Pancreas (tissue), 10 donors: ENCODE results near the gene NRXN2. TPM values are rescaled to one million over a fixed set of nuclear protein-coding genes. Genes with fewer than 3 reads are reported as not detected.

ENCODE experiments used
- ATAC-seq, 4 donors: fragments of 200-7000 bp; cut with Tn5 transposase; one replicate each; pipeline versions ENCODE4 v1.8.0 to v1.9.1; 2020; ENCODE audit warnings: mild to moderate bottlenecking in 4 of 4, moderate library complexity in 4 of 4
- DNase-seq, 6 donors: peaks; one replicate each; pipeline ENCODE4 v3.0.0-alpha.2; 2020
- FAIRE-seq: peaks from 2 replicates; lab custom pipeline; 2012; peaks lifted over from hg19 to GRCh38; lab: Jason Lieb, UNC
- H3K27ac ChIP-seq, 4 donors: fragments of 200-600 bp; sonication (generic); 1 replicate in 3 of 4; 2 replicates in 1 of 4; pipeline versions ENCODE4 v1.5.0 to v1.8.0; 2020
- H3K27me3 ChIP-seq, 4 donors: fragments of 200-600 bp; one replicate each; pipeline ENCODE4 v1.8.0; 2021
- H3K36me3 ChIP-seq, 3 donors: fragments of 200-600 bp; sonication (generic) in 1 of 3; one replicate each; pipeline versions ENCODE4 v1.5.0 to v1.8.0; 2020 to 2021
- H3K4me1 ChIP-seq, 3 donors: fragments of 200-600 bp; one replicate each; pipeline ENCODE4 v1.8.0; 2021
- H3K4me3 ChIP-seq, 4 donors: fragments of 200-600 bp; sonication (generic) in 2 of 4; one replicate each; pipeline versions ENCODE4 v1.5.0 to v1.8.0; 2020 to 2021
- H3K9me3 ChIP-seq, 4 donors: fragments of 200-600 bp; one replicate each; pipeline ENCODE4 v1.8.0; 2021
- CTCF ChIP-seq, 4 donors: fragments of 200-600 bp; sonication (generic) in 3 of 4; IDR thresholded peaks; one replicate each; pipeline versions ENCODE4 v1.5.0 to v1.8.0; 2021; ENCODE audit warnings: antibody characterized with exemption in 4 of 4
- whole genome bisulfite sequencing, 2 donors: extraction: QIAGEN DNeasy Blood & Tissue Kit; methylation state at CpG; one replicate each; pipeline ENCODE4 v1.1.7; 2013; 5-methylcytosine and 5-hydroxymethylcytosine counted together
- intact Hi-C, 3 donors: fragments of 100-400 bp; cut with DNase I; formaldehyde crosslinking; loops; one replicate each; pipeline versions ENCODE4 v1.11.1 to v1.14.2; 2022
- polyA plus RNA-seq, 2 donors: library from polyadenylated mRNA; stranded (reverse); fragments of 200-250 nt; gene quantifications; one replicate each; pipeline ENCODE4 v1.2.3, GENCODE V29; 2013
- total RNA-seq, 6 donors: library from RNA; stranded (reverse); fragmentation: NEBNext Ultra II Directional in 4 of 6; extraction: Animal tissue kit (Norgen Biotek cat#: 25700) in 4 of 6; gene quantifications; one replicate each; pipeline versions ENCODE4 v1.2.1 to v1.2.4, GENCODE V29; 2021 to 2023
- donor health status: healthy with polysubstance abuse.
- donor health status: DM: no; HTN: no; CAD: no; lungs with moderate emphysema.
- donor health status: DM: no; HTN: no; CAD: no.
- donor health status: control.
- donor health status: control.
- donor health status: Bipolar disorder and iron deficiency.
- donor health status: DM: yes; HTN: yes; CAD: no.
- donor health status: DM: no; HTN: no; CAD: no.
- donor health status: DM: no; HTN: no; CAD: no.
- donor health status: DM: yes; HTN: yes; CAD: no.

NRXN2 gene
- total and polyA plus RNA-seq, 8 donors, result 0.69 to 10.8 (median 2.1) TPM

GRCh38 chr11:64720167-64720566 lies 2.8 kb downstream of the NRXN2 start:
- FAIRE-seq, result no peak

GRCh38 chr11:64719406-64719805 lies 3.6 kb downstream of the NRXN2 start:
- H3K27me3 ChIP-seq, result peaks cover 0 to 5% (median 0%) of the 10 kb centered on the region in 4 donors
- no peaks in the 10 kb centered on the region for H3K9me3 ChIP-seq
- FAIRE-seq, result no peak
- H3K4me3 ChIP-seq, result no peak overlapping the region
- no peaks in the 10 kb centered on the region for H3K4me1 ChIP-seq
- no peak for ATAC-seq
- DNase-seq, result peak in 1 of 6 donors; percentile 49
- H3K27ac ChIP-seq, result no peak overlapping the region
- 72 to 80% methylated on average over 10 of the region's 10 CpGs for WGBS, 2 donors
- TF ChIP-seq CTCF (IDR thresholded peaks at IDR 0.05), result no peak
- no peaks in the 10 kb centered on the region for H3K36me3 ChIP-seq
- intact Hi-C loops, result no loop called here

More at GRCh38 chr11:64720167-64720566, 2.8 kb downstream of the NRXN2 start:
- H3K27ac ChIP-seq, result no peak overlapping the region
- no peak overlapping the region for H3K4me3 ChIP-seq
- DNase-seq (peak in 1 of 6 donors; percentile 43), ATAC-seq (no peak)
- no peaks in the 10 kb centered on the region for H3K9me3 ChIP-seq
- H3K36me3 ChIP-seq, result no peaks in the 10 kb centered on the region
- intact Hi-C loops, result no loop called here
- WGBS, 2 donors, result 52 to 61% methylated on average over 9 of the region's 9 CpGs
- no peaks in the 10 kb centered on the region for H3K4me1 ChIP-seq
- TF ChIP-seq CTCF (IDR thresholded peaks at IDR 0.05), result no peak
- peaks cover 0 to 5% (median 0%) of the 10 kb centered on the region in 4 donors for H3K27me3 ChIP-seq

- FAIRE-seq (no peak), ATAC-seq (no peak), DNase-seq (no peak)
- H3K4me1 ChIP-seq, result no peaks in the 10 kb centered on the region
- H3K27ac ChIP-seq, result no peak overlapping the region
- no peaks in the 10 kb centered on the region for H3K36me3 ChIP-seq
- H3K4me3 ChIP-seq, result no peak overlapping the region
- H3K27me3 ChIP-seq, result peaks cover 0 to 5% (median 0%) of the 10 kb centered on the region in 4 donors
- TF ChIP-seq CTCF (IDR thresholded peaks at IDR 0.05), result no peak
- intact Hi-C loops, result no loop called here
- 66 to 69% methylated on average over 4 of the region's 4 CpGs for WGBS, 2 donors
- no peaks in the 10 kb centered on the region for H3K9me3 ChIP-seq
Measured at GRCh38 chr11:64718780-64719124, 4.2 kb downstream of the NRXN2 start.

GRCh38 chr11:64718084-64718779 lies 4.8 kb downstream of the NRXN2 start:
- intact Hi-C loops, result no loop called here
- ATAC-seq (no peak), FAIRE-seq (no peak), DNase-seq (peak in 1 of 6 donors; percentile 45)
- Histone ChIP-seq H3K4me1 (no peaks in the 10 kb centered on the region), H3K27me3 (peaks cover 0 to 5% (median 0%) of the 10 kb centered on the region in 4 donors), H3K4me3 (no peak overlapping the region), H3K27ac (no peak overlapping the region), H3K36me3 (no peaks in the 10 kb centered on the region), H3K9me3 (no peaks in the 10 kb centered on the region)
- WGBS, 2 donors, result 67 to 77% methylated on average over 14 to 15 of the region's 15 CpGs
- TF ChIP-seq CTCF (IDR thresholded peaks at IDR 0.05), result no peak

GRCh38 chr11:64717268-64717578 lies 5.8 kb downstream of the NRXN2 start:
- Histone ChIP-seq H3K27me3 (peaks cover 0 to 5% (median 0%) of the 10 kb centered on the region in 4 donors), H3K9me3 (no peaks in the 10 kb centered on the region), H3K4me1 (no peaks in the 10 kb centered on the region), H3K27ac (no peak overlapping the region), H3K4me3 (no peak overlapping the region), H3K36me3 (no peaks in the 10 kb centered on the region)
- no peak for ATAC-seq
- peak in 1 of 6 donors; percentile 33 for DNase-seq
- intact Hi-C loops, result no loop called here
- FAIRE-seq, result no peak
- no peak for TF ChIP-seq CTCF (IDR thresholded peaks at IDR 0.05)
- WGBS, 2 donors, result 56 to 71% methylated on average over 4 of the region's 4 CpGs
